ENCODE measurements around the gene PLA2G2D. TPM values are rescaled to one million over a fixed set of nuclear protein-coding genes. Genes with fewer than 3 reads are reported as not detected.

Gene PLA2G2D
- total RNA-seq, 4 donors from 2014 or later = not detected

DNA sequence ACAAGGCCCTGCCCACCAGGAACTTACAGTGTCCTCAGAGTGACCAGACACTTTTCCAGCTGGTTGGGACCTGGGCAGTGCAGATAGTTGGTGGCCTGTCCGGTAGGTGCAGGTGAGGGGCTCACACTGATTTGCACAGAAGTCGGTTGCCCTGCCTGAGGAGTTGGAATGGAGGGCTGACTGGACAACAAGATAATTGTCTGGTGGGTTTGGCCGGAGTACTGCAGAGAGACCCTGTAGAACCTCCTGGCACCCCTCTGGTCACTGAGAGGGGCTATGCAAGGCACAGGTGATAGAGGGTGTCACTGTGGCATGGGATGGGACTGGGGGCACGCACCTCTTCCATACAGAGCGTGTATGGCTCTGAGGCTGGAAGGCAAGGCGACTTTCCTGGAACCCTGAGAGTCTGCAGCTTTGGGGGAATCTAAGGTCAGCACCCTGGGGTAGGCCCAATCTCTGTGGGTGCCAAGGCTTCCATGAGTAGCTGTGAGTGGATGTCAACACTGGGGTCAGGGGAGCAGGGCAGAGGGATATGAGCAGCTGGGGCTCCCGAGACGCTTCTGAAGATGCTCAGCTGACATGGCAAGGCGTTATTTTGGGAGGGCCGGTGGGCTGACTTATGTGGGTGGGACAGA, 7.6 kb upstream of the PLA2G2D start:
- H3K36me3 ChIP-seq = no peaks in the 10 kb centered on the region
- peaks cover 6 to 13% (median 11%) of the 10 kb centered on the region in 4 donors for H3K4me1 ChIP-seq
- no peaks in the 10 kb centered on the region for H3K27me3 ChIP-seq
- 81% methylated on average over 8 of the region's 10 CpGs for WGBS
- H3K9me3 ChIP-seq = peaks cover 0 to 5% (median 0%) of the 10 kb centered on the region in 4 donors
- DNase-seq (ENCODE audit: extremely low spot score) = no peak
- H3K27ac ChIP-seq (replicated peaks in 1 of 4) = no peak overlapping the region
- intact Hi-C loops (cut with DNase I) = no loop called here
- TF ChIP-seq, protein P1, sequence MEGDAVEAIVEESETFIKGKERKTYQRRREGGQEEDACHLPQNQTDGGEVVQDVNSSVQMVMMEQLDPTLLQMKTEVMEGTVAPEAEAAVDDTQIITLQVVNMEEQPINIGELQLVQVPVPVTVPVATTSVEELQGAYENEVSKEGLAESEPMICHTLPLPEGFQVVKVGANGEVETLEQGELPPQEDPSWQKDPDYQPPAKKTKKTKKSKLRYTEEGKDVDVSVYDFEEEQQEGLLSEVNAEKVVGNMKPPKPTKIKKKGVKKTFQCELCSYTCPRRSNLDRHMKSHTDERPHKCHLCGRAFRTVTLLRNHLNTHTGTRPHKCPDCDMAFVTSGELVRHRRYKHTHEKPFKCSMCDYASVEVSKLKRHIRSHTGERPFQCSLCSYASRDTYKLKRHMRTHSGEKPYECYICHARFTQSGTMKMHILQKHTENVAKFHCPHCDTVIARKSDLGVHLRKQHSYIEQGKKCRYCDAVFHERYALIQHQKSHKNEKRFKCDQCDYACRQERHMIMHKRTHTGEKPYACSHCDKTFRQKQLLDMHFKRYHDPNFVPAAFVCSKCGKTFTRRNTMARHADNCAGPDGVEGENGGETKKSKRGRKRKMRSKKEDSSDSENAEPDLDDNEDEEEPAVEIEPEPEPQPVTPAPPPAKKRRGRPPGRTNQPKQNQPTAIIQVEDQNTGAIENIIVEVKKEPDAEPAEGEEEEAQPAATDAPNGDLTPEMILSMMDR (IDR thresholded peaks at IDR 0.05) = no peak
- TF ChIP-seq POLR2A (IDR thresholded peaks at IDR 0.05; ENCODE audit: low read depth) = no peak
- no peak for TF ChIP-seq POLR2AphosphoS5 (IDR thresholded peaks at IDR 0.05)
- TF ChIP-seq EP300 (IDR thresholded peaks at IDR 0.05) = no peak
- no peak overlapping the region for H3K4me3 ChIP-seq

DNA sequence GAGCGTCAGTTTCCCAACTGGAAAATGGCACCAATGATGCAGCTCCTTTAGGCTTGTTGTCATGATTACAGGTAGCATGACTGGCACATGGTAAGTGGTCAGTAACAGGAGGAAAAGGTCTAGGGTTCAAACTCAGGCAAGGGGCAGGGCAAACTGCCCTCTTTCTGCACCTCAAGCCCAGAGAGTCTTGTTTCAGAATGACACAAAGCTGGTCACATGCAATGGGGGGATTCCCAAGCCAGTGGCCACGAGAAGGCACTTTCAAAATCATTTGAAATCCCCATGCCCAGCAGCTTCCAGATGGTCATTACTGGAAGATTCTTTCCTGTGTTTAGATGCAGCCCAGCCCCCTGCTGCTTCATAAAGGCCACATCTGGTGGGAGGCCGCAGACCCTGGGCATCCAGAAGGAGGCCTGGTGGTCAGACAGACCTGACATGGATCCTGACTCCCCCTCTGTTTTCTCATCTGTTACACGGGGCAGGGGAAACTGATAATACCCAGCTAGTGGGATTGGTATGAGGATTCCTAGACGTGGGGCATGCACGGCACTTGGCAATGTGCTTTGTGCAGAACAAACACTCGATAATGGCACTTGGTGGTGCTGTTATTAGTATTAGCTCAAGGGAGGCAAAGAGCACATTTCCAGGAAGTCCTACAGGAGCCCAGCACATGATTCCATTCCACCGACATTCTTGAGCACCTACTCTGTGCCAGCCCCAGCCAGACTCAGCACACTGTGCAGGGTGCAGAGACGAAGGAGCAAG, 6.9 kb upstream of the PLA2G2D start:
- TF ChIP-seq, protein P1 (IDR thresholded peaks at IDR 0.05) = no peak
- peaks cover 6 to 13% (median 11%) of the 10 kb centered on the region in 4 donors for H3K4me1 ChIP-seq
- intact Hi-C loops (cut with DNase I) = no loop called here
- H3K27ac ChIP-seq (replicated peaks in 1 of 4) = no peak overlapping the region
- H3K27me3 ChIP-seq = no peaks in the 10 kb centered on the region
- no peak for DNase-seq (ENCODE audit: extremely low spot score)
- H3K4me3 ChIP-seq = no peak overlapping the region
- H3K36me3 ChIP-seq = no peaks in the 10 kb centered on the region
- peaks cover 0 to 5% (median 0%) of the 10 kb centered on the region in 4 donors for H3K9me3 ChIP-seq
- 84% methylated on average over 7 of the region's 9 CpGs for WGBS

DNA sequence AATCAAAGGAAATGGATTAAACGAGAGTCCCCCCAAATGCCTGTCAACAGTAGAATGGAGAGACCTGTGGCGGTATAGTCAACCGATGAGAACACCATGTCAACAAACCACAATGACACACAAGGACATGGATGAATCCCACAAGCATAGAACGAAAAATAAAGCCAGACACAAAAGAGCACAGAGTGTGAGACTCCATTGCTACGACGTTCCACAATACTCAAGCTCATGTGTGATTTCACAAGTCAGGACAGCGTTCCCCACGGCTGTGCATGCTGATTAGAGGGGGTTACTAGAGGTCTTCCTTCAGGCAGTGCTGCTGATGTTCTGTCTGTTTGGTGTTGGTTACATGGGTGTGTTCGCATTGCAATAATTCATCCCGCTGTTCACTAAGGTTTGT, 5.8 kb upstream of the PLA2G2D start:
- no peak for DNase-seq (ENCODE audit: extremely low spot score)
- TF ChIP-seq POLR2AphosphoS5 (IDR thresholded peaks at IDR 0.05) = no peak
- peaks cover 0 to 5% (median 0%) of the 10 kb centered on the region in 4 donors for H3K9me3 ChIP-seq
- 94% methylated on average over 10 of the region's 10 CpGs for WGBS
- H3K4me1 ChIP-seq = peaks cover 6 to 13% (median 11%) of the 10 kb centered on the region in 4 donors
- intact Hi-C loops (cut with DNase I) = no loop called here
- no peaks in the 10 kb centered on the region for H3K27me3 ChIP-seq
- H3K36me3 ChIP-seq = no peaks in the 10 kb centered on the region
- no peak overlapping the region for H3K27ac ChIP-seq (replicated peaks in 1 of 4)
- no peak overlapping the region for H3K4me3 ChIP-seq

- DNase-seq (ENCODE audit: extremely low spot score) = no peak
- intact Hi-C loops (cut with DNase I) = no loop called here
- TF ChIP-seq, protein P1 (IDR thresholded peaks at IDR 0.05) = no peak
- TF ChIP-seq EP300 (IDR thresholded peaks at IDR 0.05) (no peak), POLR2AphosphoS5 (IDR thresholded peaks at IDR 0.05) (peak in 1 of 2 donors; percentile 9), POLR2A (IDR thresholded peaks at IDR 0.05; ENCODE audit: low read depth) (no peak)
Measured at GRCh38 chr1:20124456-20125057, 5.2 kb upstream of the PLA2G2D start.

More at GRCh38 chr1:20124456-20125057, 5.2 kb upstream of the PLA2G2D start:
- no peaks in the 10 kb centered on the region for H3K36me3 ChIP-seq
- H3K27me3 ChIP-seq = peaks cover 0 to 2% (median 0%) of the 10 kb centered on the region in 4 donors
- peaks cover 6 to 13% (median 11%) of the 10 kb centered on the region in 4 donors for H3K4me1 ChIP-seq
- WGBS = 49% methylated on average over 7 of the region's 7 CpGs
- no peak overlapping the region for H3K4me3 ChIP-seq
- peaks cover 0 to under 1% (median 0%) of the 10 kb centered on the region in 4 donors for H3K9me3 ChIP-seq
- no peak overlapping the region for H3K27ac ChIP-seq (replicated peaks in 1 of 4)

Measured in esophagus muscularis mucosa (tissue), 4 donors.